OCI-LY1 (cell line): Measurements from ENCODE around the gene HIVEP1.

Experiments used
- H2AFZ ChIP-seq: fragments of 200-600 bp; sonication (generic), shearing (Covaris generic); 2 replicates; pipeline ENCODE4 v1.6.0; 2014; ENCODE audit warnings: antibody characterized with exemption, mild to moderate bottlenecking, low read length
- H3F3A ChIP-seq: fragments of 200-600 bp; sonication (generic), shearing (Covaris generic); 2 replicates; pipeline ENCODE4 v1.6.0; 2014; ENCODE audit warnings: mild to moderate bottlenecking, antibody characterized with exemption, low read length, moderate library complexity; ENCODE audit not compliant: insufficient read depth
- H3K27ac ChIP-seq: fragments of 200-600 bp; sonication (generic); 2 replicates; pipeline ENCODE4 v1.5.1; 2014; ENCODE audit warnings: low read length, mixed run types, mild to moderate bottlenecking, low read depth; ENCODE audit not compliant: poor library complexity, severe bottlenecking
- H3K27me3 ChIP-seq: fragments of 200-600 bp; sonication (generic); 2 replicates; pipeline ENCODE4 v1.6.0; 2014; ENCODE audit warnings: antibody characterized with exemption, mild to moderate bottlenecking, low read length, moderate library complexity; ENCODE audit not compliant: insufficient read depth
- H3K36me3 ChIP-seq: fragments of 200-600 bp; sonication (generic); 2 replicates; pipeline ENCODE4 v1.6.1; 2014; ENCODE audit warnings: mild to moderate bottlenecking, antibody characterized with exemption, low read length, moderate library complexity, mixed read lengths; ENCODE audit not compliant: insufficient read depth
- H3K4me1 ChIP-seq: fragments of 200-600 bp; sonication (generic); 2 replicates; pipeline ENCODE4 v1.5.1; 2014; ENCODE audit warnings: mild to moderate bottlenecking, low read length, moderate library complexity; ENCODE audit not compliant: insufficient read depth, severe bottlenecking
- H3K4me2 ChIP-seq: fragments of 200-600 bp; sonication (generic), shearing (Covaris generic); 2 replicates; pipeline ENCODE4 v1.6.1; 2014; ENCODE audit warnings: low read length
- H3K4me3 ChIP-seq: fragments of 200-600 bp; sonication (generic); 2 replicates; pipeline ENCODE4 v1.5.1; 2014; ENCODE audit warnings: low read length, low read depth, mild to moderate bottlenecking, mixed read lengths; ENCODE audit not compliant: poor library complexity, severe bottlenecking
- H3K79me2 ChIP-seq: fragments of 200-600 bp; shearing (Covaris generic); 2 replicates; pipeline ENCODE4 v1.6.1; 2016; ENCODE audit warnings: mixed run types, low read length, mixed read lengths; ENCODE audit not compliant: insufficient read depth
- H3K9ac ChIP-seq: fragments of 200-600 bp; sonication (generic), shearing (Covaris generic); 2 replicates; pipeline ENCODE4 v1.6.1; 2014; ENCODE audit warnings: mild to moderate bottlenecking, low read length, mixed read lengths
- H3K9me2 ChIP-seq: fragments of 200-600 bp; sonication (generic), shearing (Covaris generic); 2 replicates; pipeline ENCODE4 v1.6.1; 2014; ENCODE audit warnings: low read depth, mild to moderate bottlenecking, low read length, mixed read lengths
- H3K9me3 ChIP-seq: fragments of 200-600 bp; shearing (Covaris generic); 2 replicates; pipeline ENCODE4 v1.6.1; 2014; ENCODE audit warnings: low read length, mixed read lengths
- H4K20me1 ChIP-seq: fragments of 200-600 bp; sonication (generic), shearing (Covaris generic); 2 replicates; pipeline ENCODE4 v1.6.0; 2016; ENCODE audit warnings: mild to moderate bottlenecking, low read length; ENCODE audit not compliant: insufficient read depth
- CTCF ChIP-seq: fragments of 200-600 bp; sonication (generic), shearing (Covaris generic); IDR thresholded peaks from 2 replicates; pipeline ENCODE4 v1.5.1; 2017; ENCODE audit warnings: mild to moderate bottlenecking, antibody characterized with exemption, low read length, moderate library complexity, mixed read lengths
- EZH2 ChIP-seq: fragments of 200-600 bp; sonication (generic), shearing (Covaris generic); IDR thresholded peaks from 2 replicates; pipeline ENCODE4 v1.8.0; 2017; ENCODE audit warnings: borderline replicate concordance, mixed run types, mild to moderate bottlenecking, antibody characterized with exemption, low read length, moderate library complexity, mixed read lengths

The HIVEP1 gene

GRCh38 chr6:12136905-12137304 lies 124.8 kb downstream of the HIVEP1 start:
- H3K9me2 ChIP-seq: no peaks in the 10 kb centered on the region
- no peak overlapping the region for H3K27ac ChIP-seq
- no peak overlapping the region for H3K4me3 ChIP-seq
- no peak overlapping the region for H2AFZ ChIP-seq
- TF ChIP-seq EZH2 (no peak), CTCF (no peak)
- H3F3A ChIP-seq: no peaks in the 10 kb centered on the region
- no peaks in the 10 kb centered on the region for H4K20me1 ChIP-seq
- peaks cover 94% of the 10 kb centered on the region for H3K36me3 ChIP-seq
- no peaks in the 10 kb centered on the region; the same call in 1 of the 2 replicates for H3K9me3 ChIP-seq
- H3K4me2 ChIP-seq: no peak overlapping the region
- H3K27me3 ChIP-seq: no peaks in the 10 kb centered on the region
- H3K9ac ChIP-seq: no peak overlapping the region
- H3K79me2 ChIP-seq: no peaks in the 10 kb centered on the region
- no peaks in the 10 kb centered on the region for H3K4me1 ChIP-seq

- H3K9me3 ChIP-seq: no peaks in the 10 kb centered on the region; the same call in 1 of the 2 replicates
- TF ChIP-seq EZH2 (no peak), CTCF (no peak)
- no peak overlapping the region for H3K4me2 ChIP-seq
- H3K27ac ChIP-seq: no peak overlapping the region
- no peak overlapping the region for H2AFZ ChIP-seq
- no peaks in the 10 kb centered on the region for H3K27me3 ChIP-seq
- H3K79me2 ChIP-seq: no peaks in the 10 kb centered on the region
- H3K36me3 ChIP-seq: peaks cover 89% of the 10 kb centered on the region
- H3K4me1 ChIP-seq: no peaks in the 10 kb centered on the region
- H3K4me3 ChIP-seq: no peak overlapping the region
- H3F3A ChIP-seq: no peaks in the 10 kb centered on the region
- no peaks in the 10 kb centered on the region for H3K9me2 ChIP-seq
- no peak overlapping the region for H3K9ac ChIP-seq
- no peaks in the 10 kb centered on the region for H4K20me1 ChIP-seq
Measured at GRCh38 chr6:12137480-12137879, 125.4 kb downstream of the HIVEP1 start.

- Histone ChIP-seq H3K9me2 (no peaks in the 10 kb centered on the region), H3K4me3 (no peak overlapping the region), H2AFZ (no peak overlapping the region), H4K20me1 (no peaks in the 10 kb centered on the region), H3K36me3 (peaks cover 80% of the 10 kb centered on the region), H3K9me3 (no peaks in the 10 kb centered on the region; the same call in 1 of the 2 replicates), H3K79me2 (no peaks in the 10 kb centered on the region), H3K27me3 (no peaks in the 10 kb centered on the region), H3K9ac (no peak overlapping the region), H3K4me2 (no peak overlapping the region), H3K4me1 (no peaks in the 10 kb centered on the region), H3K27ac (no peak overlapping the region), H3F3A (no peaks in the 10 kb centered on the region)
- TF ChIP-seq CTCF (no peak), EZH2 (no peak)
Measured at GRCh38 chr6:12138381-12138780, 126.3 kb downstream of the HIVEP1 start.
